Measurements from ENCODE around the gene GOLGA6L7.
"Not testable (repeated sequence)": the region's sequence is repeated elsewhere in the genome, so short reads cannot be mapped to it uniquely, and the experiment has no call there.

The GOLGA6L7 gene

DNA sequence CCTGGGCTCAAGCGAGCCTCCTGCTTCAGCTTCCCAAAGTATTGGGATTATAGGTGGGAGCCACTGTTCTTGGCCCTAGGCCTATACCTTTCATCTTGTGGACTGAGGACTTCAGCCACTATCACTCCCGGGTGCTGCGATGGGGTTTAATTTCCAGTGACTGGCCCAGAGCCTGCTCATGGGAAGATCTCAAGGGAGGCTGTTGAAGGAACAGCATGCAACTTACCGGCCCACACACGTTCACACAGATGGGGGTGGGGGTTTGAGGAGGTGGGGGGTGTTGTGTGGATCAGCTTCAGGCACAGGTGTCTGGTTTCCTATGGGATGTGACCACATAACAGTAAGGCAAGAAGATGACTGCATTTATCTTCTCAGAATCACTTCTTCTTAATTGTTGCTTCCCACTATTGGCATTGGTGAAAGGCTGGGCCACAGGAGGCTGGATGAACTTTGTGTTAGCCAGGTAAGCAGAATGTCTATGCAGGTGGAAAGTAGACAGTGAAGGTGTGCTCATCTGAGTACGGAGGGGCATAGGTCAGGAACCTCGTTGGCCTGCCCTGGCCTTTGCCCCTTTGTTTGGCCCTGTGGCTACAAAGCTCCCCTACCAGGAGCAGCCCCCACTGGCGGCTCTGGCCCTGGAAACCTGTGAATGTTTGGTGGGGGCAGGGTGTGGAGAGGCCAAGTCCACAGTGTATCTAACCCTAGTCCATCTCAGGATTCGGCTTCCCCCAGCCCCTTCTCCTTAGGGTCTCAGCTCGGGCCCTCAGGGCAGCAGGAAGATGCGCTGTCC, 35.9 kb upstream of the GOLGA6L7 start:
- DNase-seq = no peak

DNA sequence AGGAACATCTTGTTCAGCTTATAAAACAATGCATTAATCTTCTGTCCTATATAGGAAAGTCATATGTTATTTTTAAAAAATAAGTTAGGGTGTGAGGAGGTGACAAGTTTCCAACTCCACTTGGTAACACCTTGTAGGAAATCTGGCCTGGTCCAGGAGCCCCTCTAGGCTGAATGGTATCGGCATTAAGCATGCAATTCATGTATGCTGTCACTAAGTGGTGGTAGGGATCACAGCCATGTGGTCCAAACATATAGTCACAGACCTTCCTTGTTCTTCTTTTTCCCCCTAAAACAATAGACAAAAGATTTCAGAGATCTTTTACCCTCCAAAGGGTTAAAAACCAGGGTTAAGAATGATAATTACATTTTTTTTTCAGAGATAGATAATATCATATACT, 33.2 kb upstream of the GOLGA6L7 start:
- DNase-seq = no peak

DNA sequence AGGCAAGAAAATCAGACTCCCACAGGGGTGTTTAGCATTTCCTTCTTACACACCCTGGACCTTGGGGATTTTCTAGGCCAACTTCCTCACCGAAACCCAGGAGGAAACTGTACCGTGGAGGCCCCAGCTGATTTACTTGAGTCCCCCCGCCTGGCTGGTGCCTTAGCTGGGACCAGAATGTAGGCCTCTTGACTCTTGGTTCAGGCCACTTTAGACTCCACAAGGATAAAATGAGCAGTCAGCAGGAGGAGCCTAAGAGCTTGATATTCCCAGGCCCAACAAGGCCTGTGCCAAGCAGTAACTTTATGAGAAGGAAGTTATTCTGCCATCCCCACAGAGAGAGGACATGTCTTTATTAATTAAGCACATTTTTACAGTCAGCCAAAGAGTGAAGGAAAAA, 32.7 kb upstream of the GOLGA6L7 start:
- peak in 2 of 3 donors; percentile 15 to 17 for DNase-seq

DNA sequence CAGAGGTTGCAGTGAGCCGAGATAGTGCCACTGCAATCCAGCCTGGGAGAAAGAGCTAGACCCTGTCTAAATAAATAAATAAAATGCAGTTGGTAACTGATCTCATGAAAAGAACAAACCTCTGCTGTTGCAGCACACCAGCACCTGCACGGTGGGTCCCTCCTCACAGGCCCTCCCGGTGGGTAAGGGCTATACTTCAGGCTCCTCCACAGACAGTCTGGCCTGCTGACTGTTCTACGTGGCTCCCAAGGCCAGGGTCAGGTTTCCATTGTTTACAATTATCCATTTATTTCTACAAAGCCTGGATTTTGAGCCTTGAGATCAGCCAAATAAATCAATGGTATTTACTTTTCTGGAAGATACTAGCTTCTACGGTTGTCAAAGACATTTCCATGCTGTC, 32.2 kb upstream of the GOLGA6L7 start:
- DNase-seq = no peak

- no peak for DNase-seq
Observed at GRCh38 chr15:28879551-28879950, 31.1 kb upstream of the GOLGA6L7 start.

DNA sequence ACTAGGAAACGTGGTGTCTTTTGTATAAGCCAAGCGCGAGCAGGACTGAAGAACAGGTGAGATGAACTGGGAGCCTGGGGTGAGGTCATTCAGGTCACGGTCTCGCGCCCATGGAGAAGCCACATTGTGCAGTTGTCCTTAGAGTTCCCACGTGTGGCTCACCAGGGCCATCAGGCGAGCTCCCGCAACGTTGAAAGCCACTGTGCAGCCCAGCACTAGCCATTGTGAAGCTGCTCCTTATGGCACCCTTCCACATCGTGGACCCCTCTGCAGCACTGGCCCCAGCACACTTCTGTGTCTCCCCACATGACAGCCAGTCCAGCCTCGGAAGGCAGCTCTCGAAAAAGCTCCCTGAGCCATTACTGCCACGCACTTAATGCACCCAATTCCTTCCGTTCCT, 29.8 kb upstream of the GOLGA6L7 start:
- DNase-seq = no peak

- DNase-seq = no peak
Observed at GRCh38 chr15:28876845-28877185, 28.4 kb upstream of the GOLGA6L7 start.

DNA sequence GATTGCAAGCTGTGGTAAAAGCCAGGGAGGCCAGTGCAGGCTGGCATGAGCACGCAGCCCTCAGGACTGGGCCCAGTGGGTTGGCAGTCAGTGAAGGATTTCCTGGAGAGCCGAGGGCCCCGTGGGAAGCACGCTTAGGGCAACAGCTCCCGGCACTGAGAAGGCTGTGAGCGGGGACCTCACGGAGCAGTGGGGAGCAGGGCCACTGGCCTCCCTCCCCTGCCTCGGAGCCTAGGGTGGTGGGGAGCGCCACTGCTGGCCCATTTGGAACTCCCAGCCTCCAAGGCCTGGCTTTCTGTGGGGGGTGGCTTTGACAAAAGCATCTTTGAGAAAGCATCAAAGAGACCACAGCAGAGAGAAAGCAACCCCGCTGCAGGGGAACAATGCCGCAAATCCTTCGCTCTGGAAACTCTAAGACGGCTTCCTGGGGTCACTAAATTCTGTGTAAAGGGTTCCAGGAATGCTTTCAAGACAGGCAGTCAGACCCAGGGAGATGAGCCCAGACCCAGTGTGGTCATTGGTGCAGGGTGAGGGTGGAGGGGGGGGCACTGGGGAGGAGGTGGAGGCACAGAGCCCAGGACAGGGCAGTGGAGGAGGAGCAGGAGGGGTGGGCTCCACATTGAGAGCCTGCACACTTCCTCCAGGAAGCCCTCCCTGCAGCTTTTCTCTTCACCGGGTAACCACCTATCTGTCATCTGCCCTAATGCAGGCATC, 27.8 kb upstream of the GOLGA6L7 start:
- DNase-seq = no peak

DNA sequence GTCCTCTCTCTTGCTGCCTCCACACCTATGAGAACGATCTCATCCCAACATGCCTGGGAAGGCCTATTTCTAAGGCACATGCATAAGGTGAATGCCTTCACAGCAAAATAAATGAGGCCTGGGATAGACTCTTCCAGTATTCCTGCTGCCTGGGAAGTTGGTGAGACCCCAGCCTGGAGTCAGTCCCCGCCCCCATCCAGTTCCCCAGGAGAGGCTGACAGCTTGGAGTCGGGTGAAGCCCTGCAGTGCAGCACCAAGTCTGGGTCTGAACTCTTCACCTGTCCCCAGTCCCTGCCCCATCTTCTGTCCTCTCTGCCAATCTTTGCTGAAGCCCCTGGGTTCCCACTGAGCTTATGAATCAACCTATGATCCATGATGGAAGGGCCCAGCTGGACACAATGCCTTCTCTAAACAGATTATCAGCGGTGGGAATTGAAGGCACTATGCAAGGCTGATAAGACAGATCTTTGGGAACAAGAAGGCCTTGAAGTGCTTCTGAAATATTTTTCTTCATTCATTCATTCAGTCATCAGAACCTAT, 27.1 kb upstream of the GOLGA6L7 start:
- DNase-seq = no peak

GRCh38 chr15:28873585-28874190, 25.2 kb upstream of the GOLGA6L7 start:
- no peak for DNase-seq

DNA sequence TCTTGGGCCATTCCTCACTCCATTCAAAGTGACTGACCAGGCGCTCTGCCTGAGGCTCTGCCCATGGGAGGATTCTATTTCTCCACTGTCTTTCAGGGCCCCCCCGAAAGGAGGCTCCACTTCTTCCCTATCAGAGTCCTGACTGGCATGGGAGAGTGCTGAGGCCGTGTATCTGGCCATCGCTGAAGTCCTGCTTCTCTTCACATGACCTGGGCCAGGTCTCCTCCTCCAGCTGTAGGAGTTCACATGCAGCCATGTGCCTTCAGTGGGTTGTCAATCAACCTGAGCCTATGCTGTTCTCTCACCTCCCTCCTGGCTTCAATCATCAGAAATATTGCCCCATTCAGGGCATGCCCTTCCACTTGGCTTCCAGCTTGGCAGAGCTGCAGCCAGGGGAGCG, 24.6 kb upstream of the GOLGA6L7 start:
- DNase-seq = no peak

GRCh38 chr15:28871168-28871567, 22.7 kb upstream of the GOLGA6L7 start:
- no peak for DNase-seq

- no peak for DNase-seq
Observed at GRCh38 chr15:28868744-28869345, 20.4 kb upstream of the GOLGA6L7 start.

GRCh38 chr15:28861589-28862293, 13.3 kb upstream of the GOLGA6L7 start:
- DNase-seq = peak in 2 of 3 donors; percentile 4

DNA sequence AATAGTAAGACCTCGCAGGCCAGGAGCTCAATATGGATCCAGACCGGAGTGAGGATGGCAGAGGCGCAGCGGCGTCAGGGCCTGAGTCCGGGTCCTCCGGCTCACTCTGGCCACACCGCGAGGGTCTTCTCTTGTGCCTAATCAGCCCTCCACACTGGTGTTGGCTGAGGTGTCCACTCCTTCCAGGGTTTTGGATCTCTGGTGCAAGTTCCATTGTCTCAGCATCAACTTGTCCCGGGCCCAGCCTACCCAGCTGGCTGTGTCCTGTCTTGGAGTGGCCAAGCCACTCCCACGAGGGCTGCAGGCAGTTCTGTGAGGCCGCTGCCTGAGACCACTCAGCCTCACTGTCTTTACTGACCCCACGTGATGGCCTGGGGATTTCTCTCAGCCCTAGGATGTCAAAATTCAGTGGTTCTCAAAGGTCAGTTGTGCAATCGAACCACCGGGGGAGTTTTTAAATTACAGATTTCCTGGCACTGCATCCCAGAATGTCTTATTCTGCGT, 12.6 kb upstream of the GOLGA6L7 start:
- peak; percentile 78 to 81 (median 81) for DNase-seq

DNA sequence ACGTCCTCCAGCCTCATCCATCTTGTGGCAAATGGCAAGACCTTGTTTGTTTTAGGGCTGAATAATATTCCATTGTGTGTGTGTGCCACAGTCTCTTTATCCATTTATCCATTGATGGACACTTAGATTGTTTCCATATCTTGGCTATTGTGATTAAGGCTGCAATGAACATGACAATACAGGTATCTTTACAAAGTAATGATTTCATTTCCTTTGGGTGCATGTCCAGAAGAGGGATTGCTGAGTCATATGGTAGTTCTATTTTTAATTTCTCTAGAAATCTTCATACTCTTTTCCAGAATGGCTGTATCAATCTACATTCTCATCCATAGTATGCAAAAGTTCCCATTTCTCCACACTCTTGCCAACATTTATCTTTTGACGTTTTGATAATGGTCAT, 6.1 kb upstream of the GOLGA6L7 start:
- DNase-seq = not testable (repeated sequence)

GRCh38 chr15:28853654-28854053, 5.2 kb upstream of the GOLGA6L7 start:
- DNase-seq = not testable (repeated sequence)

- not testable (repeated sequence) for DNase-seq
Observed at GRCh38 chr15:28849766-28850165, 1.3 kb upstream of the GOLGA6L7 start.

DNA sequence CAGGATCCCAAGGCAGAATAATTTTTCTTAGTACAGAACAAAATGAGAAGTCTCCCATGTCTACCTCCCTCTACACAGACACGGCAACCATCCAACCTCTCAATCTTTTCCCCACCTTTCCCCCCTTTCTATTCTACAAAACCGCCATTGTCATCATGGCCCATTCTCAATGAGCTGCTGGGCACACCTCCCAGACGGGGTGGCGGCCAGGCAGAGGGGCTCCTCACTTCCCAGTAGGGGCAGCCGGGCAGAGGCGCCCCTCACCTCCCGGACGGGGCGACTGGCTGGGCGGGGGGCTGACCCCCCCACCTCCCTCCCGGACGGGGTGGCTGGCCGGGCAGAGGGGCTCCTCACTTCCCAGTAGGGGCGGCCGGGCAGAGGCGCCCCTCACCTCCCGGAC, 827 bp upstream of the GOLGA6L7 start:
- not testable (repeated sequence) for DNase-seq

- not testable (repeated sequence) for DNase-seq
Observed at GRCh38 chr15:28847959-28848358, 485 bp downstream of the GOLGA6L7 start.

- not testable (repeated sequence) for DNase-seq
Observed at GRCh38 chr15:28847247-28847646, 1.2 kb downstream of the GOLGA6L7 start.

DNA sequence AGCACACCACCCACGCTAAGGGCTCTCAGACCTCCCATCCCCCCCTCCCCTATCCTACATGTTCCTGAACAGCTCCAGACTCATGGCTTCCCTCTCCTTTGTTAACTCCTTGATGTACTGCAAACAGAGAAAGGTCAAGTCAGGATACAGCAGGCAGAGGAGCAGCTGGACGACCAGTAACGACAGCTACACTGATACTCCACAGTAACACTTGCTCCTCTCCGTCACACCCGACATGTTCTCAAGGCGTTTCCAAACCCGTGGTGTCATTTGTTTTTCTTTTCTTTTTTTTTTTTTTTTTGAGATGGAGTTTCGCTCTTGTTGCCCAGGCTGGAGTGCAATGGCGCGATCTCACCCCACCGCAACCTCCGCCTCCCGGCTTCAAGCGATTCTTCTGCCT, 4.3 kb downstream of the GOLGA6L7 start:
- DNase-seq = not testable (repeated sequence)

Measured in suppressor macrophage treated with lipopolysaccharide for 1 hour (primary cell).